Activated effector memory CD4-positive, alpha-beta T cell treated with Interleukin-2 at 50 U/mL for 16 hours (primary cell): ENCODE measurements around the gene NUDT19.
A peak's percentile ranks its signal among the peaks of the same experiment; 100 is the strongest.

Source experiments
- DNase-seq: peaks from one replicate; pipeline ENCODE4 v3.0.0-alpha.2; 2020

NUDT19 gene

GRCh38 chr19:32717496-32717895 is 25.9 kb downstream of the NUDT19 start:
- no peak for DNase-seq

- no peak for DNase-seq
These were observed 26.7 kb downstream of the NUDT19 start for GRCh38 chr19:32718286-32718685.

DNA sequence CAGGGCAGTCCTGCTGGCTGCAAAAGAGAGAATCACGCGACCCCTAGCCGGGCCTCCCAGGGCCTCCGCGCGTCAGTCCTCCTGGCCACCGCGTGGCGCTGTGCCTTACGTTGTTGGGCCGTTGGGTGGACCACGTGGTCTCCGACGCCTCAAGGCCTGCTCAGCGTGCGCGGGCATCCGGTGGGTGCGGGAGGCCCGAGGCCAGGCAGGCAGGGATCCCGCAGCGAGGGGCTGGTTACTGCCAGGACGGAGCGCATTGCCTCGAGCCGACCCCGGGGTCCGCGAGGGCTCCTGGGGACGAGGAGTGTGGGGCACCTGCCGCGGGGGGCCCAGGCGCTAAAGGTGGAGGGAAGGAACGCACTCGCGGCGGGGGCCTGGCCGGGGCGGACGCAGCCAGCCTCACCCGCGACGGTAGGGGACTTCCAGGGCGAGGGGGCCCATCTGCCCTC is 28.0 kb downstream of the NUDT19 start, which contains the start of gene TDRD12:
Gene TDRD12, plus strand, starts transcription at position 157 of the 449 bp plus-strand sequence. CDS start 306 bp downstream, outside the sequence.
- no peak for DNase-seq

DNA sequence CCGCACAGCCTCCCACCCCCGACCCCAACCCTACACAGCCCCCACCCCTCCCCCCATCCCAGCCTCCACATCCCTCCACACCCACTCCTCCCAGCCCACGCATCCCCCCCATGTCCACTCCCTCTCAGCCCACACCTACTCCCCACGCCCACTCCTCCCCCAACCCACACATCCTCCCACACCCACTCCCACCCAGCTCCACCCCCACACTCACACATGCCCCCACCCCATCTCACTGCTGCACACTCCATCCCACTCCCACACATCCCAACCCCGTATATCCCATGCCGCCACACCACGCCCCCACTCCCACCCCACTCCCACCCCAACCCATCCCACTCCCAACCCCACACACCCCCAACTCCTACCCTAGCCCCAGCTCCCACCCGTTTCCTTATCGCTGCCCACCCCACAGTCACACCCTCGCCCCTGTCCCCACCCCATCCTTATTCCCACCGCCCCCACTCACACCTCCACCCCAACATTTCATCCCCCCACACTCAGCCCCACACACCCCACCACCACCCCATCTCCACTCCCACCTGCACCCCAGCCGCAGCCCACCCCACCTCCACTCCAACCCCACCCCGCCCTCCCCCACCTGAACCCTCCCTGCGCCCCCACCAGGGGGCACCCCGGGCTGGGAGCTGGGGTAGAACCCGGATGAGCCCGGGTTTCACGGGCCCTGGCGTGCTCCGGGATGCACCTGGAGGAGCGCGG is 28.8 kb downstream of the NUDT19 start:
- no peak for DNase-seq

DNA sequence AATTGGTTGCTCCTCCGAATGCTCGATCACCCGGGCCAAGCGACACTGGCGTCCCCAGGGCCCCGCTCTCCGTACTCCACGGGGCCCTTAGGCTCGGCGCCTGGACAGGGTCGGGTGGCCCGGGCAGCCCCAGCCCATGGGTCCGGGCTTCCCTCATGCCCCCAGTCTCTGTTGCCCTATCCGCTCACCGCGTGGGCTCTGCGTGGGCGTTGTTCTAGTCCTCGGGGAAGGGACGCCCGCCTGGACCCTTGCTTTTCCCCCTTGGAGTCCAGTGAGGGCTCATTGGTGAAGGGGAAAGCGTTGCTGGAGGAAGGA is 29.3 kb downstream of the NUDT19 start:
- DNase-seq: no peak

DNA sequence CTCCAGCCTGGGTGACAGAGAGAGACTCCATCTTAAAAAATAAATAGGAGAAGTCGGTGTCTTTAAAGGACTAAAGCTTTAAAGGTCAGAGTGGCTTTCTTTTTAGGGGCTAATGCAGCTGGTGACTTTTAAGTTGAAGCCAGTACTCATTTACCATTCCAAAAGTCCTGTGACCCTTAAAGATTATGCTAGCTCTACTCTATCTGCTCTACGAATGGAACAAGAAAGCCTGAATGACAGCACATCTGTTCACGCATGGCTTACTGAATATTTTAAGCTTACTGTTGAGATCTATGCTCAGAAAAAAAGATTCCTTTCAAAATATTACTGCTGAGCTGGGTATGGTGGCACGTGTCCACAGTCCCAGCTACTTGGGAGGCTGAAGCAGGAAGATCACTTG is 44.3 kb downstream of the NUDT19 start:
- DNase-seq: no peak

- DNase-seq: no peak
These were observed 51.4 kb downstream of the NUDT19 start for GRCh38 chr19:32743021-32743420.

- DNase-seq: no peak
These were observed 51.8 kb downstream of the NUDT19 start for GRCh38 chr19:32743447-32743846.

GRCh38 chr19:32744555-32745325 is 53.1 kb downstream of the NUDT19 start:
- DNase-seq: no peak

GRCh38 chr19:32745594-32746251 is 54.1 kb downstream of the NUDT19 start:
- peak; percentile 4 for DNase-seq

- DNase-seq: peak; percentile 24
These were observed 55.1 kb downstream of the NUDT19 start for GRCh38 chr19:32746631-32747196.

DNA sequence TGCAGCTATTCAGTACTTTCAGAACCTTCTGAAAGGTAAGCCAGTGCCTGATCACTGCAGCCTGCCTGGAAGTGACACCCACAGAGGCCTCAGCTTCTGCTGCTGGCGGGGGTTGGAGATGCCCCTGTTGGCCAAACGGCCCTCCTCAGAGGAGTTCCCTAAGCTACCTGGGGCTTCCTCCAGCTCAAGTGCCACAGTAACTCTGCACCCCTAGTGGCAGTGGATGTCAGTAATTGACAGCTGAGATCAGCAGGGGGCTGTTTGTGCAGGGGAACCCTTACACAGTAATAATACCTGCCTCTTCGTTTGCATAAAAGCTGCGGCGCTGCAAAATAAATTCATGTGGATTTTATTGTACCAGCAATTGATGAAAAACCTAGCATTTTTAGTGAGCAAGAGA is 56.9 kb downstream of the NUDT19 start:
- DNase-seq: no peak

DNA sequence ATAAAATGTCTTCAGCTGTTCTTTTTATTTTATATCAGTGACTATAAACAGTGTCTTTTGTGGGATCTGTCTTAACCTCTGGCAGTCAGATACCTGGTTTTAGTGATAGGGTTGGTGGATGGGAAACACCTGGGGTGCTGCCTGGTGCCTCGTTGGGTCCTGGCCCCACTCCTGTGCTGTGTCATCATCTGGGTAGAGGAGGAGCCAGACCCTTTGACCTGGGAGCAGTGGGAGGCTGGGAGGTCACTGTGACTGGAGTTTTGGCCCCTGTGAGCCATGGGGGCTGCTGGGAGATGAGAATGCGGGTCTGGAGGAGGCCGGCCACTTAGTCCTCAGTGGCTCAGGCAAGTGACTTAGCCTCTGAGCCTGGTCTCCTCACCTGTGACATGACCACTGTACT is 57.3 kb downstream of the NUDT19 start:
- no peak for DNase-seq

GRCh38 chr19:32749361-32749760 is 57.7 kb downstream of the NUDT19 start:
- no peak for DNase-seq

- DNase-seq: no peak
These were observed 58.9 kb downstream of the NUDT19 start for GRCh38 chr19:32750441-32751055.

- no peak for DNase-seq
These were observed 59.4 kb downstream of the NUDT19 start for GRCh38 chr19:32751066-32751465.

- no peak for DNase-seq
These were observed 65.6 kb downstream of the NUDT19 start for GRCh38 chr19:32757189-32757588.
